Sigmoid colon (tissue), 4 donors: ENCODE measurements around the gene KCNQ1OT1.

Experiments
- CTCF ChIP-seq, 4 experiments: fragments of 450-650 bp in 3 of 4; fragments of 200-600 bp in 1 of 4; IDR thresholded peaks; one replicate each; pipeline ENCODE4 v1.5.1; 2016 to 2019; ENCODE audit warnings: antibody characterized with exemption in 4 of 4, mild to moderate bottlenecking in 3 of 4, moderate library complexity in 2 of 4
- POLR2A ChIP-seq, 2 donors: fragments of 450-650 bp; IDR thresholded peaks; one replicate each; pipeline ENCODE4 v1.6.1; 2016; ENCODE audit warnings: antibody characterized with exemption in 2 of 2, mild to moderate bottlenecking in 2 of 2, moderate library complexity in 2 of 2
- POLR2AphosphoS5 ChIP-seq, 4 donors: sonication (generic); formaldehyde crosslinking; IDR thresholded peaks; one replicate each; pipeline ENCODE4 v1.6.1; 2017; ENCODE audit warnings: antibody characterized with exemption in 4 of 4

- no peak for TF ChIP-seq CTCF (IDR thresholded peaks at IDR 0.05)
- TF ChIP-seq POLR2A (IDR thresholded peaks at IDR 0.05) = no peak
- TF ChIP-seq POLR2AphosphoS5 (IDR thresholded peaks at IDR 0.05) = no peak
These were observed 28.4 kb upstream of the KCNQ1OT1 start for GRCh38 chr11:2728128-2728662.
